Forelimb muscle (tissue), 1 donor: ENCODE results near the gene TMEM145. TPM values are rescaled to one million over a fixed set of nuclear protein-coding genes. Genes with fewer than 3 reads are reported as not detected.
"Not testable (repeated sequence)": the region's sequence is repeated elsewhere in the genome, so short reads cannot be mapped to it uniquely, and the experiment has no call there.

Experiments
- DNase-seq: peaks from one replicate; pipeline ENCODE4 v3.0.0-alpha.2; 2013; ENCODE audit warnings: low read depth
- polyA plus RNA-seq: library from polyadenylated mRNA; unstranded; fragments of 120-200 nt; gene quantifications from one replicate; pipeline ENCODE4 v1.2.1, GENCODE V29; 2013; ENCODE audit not compliant: insufficient read length

Gene TMEM145
- polyA plus RNA-seq, 1 donor, result 0.43 TPM

DNA sequence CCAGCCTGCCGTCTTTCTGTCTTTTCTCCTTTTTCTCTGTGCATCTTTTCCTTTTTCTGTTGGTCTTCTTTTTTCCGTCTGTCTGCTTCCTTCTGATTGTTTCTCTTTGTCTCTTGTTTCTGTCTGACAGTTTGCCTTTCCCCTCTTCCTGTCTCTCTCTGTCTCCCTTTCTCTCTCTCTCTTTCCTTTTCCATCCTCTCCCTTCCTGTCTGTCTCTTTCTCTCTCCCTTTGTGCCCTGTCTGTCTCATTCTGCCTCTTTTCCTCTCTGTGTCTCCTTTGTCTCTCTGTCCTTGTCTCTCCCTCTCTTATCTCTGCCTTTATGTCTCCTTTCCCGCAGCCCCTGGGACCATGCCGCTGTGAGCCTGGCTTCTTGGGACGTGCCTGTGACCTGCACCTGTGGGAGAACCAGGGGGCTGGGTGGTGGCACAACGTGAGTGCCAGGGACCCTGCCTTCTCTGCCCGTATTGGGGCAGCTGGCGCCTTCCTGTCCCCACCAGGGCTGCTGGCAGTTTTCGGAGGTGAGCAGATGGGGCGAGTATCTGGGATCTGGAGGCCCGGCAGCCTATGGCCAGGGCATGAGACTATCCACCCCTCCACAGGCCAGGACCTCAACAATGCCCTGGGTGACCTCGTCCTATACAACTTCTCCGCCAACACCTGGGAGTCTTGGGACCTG lies 21.7 kb downstream of the TMEM145 start:
- no peak for DNase-seq

DNA sequence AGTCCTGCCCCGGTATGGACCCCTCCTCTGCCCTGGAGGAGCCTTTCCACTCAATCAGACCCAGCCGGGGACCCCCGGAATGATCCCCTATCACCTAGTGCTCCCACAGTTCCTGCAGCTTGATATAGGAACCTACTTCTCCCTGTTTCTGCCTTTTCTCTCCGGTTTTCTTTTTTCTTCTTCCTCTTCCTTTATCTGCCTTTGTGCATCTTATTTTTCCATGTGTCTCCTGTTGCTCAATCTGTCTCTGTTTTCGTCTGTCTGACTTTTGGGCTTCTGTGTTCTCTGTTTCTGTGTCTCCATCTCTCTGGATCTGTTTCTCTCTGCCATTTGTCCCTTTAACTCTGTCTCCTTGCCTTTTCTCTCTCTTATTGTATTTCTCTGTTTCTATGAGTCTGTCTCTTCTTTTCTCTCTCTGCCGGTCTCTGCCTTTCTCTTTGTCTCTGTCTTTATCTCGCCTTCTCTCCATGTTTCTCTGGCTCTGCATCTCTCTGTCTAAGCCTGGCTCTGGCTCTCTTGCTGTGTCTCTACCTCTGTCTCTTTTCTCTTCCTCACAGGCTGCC lies 22.3 kb downstream of the TMEM145 start:
- no peak for DNase-seq

DNA sequence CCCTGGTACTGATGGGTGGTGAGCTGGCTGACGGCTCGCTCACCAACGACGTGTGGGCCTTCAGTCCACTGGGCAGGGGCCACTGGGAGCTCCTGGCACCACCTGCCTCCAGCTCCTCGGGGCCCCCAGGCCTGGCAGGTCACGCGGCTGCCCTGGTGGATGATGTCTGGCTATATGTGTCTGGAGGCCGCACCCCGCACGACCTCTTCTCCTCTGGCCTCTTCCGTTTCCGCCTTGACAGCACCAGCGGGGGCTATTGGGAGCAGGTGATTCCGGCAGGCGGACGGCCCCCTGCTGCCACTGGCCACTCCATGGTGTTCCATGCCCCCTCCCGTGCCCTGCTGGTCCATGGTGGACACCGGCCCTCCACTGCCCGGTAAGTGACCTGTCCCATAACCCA lies 22.9 kb downstream of the TMEM145 start:
- DNase-seq, result no peak

DNA sequence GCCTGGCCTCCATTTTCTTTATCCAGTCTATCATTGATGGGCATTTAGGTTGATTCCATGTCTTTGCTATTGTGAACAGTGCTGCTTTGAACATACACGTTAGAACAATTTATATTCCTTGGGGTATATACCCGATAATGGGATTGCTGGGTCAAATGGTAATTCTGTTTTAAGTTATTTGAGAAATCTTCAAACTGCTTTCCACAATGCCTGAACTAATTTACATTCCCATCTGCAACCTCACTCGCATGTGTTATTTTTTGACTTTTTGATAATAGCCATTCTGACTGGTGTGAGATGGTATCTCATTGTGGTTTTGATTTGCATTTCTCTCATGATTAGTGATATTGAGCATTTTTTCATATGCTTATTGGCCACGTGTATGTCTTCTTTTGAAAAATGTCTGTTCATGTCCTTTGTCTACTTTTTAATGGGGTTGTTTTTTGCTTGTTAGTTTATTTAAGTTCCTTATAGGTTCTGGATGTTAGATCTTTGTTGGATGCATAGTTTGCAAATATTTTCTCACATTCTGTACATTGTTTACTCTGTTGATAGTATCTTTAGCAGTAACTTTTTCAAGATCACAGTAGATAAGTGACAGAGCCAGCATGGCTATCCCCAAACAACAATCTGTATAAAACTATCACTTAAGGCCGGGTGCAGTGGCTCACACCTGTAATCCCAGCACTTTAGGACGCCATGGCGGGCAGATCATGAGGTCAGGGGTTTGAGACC lies 26.2 kb downstream of the TMEM145 start:
- DNase-seq, result not testable (repeated sequence)

DNA sequence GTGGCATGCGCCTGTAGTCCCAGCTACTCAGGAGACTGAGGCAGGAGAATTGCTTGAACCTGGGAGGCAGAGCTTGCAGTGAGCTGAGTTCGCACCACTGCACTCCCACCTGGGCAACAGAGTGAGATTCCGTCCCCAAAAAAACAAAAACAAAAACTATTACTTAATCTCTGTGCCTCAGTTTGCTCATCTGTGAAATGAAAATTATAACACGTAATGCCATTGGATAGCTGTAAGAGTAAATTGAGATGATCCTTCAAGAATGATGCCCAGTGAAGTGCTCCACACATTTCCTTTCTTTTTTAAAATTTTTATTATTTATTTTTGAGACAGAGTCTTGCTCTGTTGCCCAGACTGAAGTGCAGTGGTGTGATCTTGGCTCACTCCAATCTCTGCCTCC lies 26.8 kb downstream of the TMEM145 start:
- DNase-seq, result not testable (repeated sequence)

- DNase-seq, result no peak
These were observed 30.4 kb downstream of the TMEM145 start for GRCh38 chr19:42343344-42344110.

DNA sequence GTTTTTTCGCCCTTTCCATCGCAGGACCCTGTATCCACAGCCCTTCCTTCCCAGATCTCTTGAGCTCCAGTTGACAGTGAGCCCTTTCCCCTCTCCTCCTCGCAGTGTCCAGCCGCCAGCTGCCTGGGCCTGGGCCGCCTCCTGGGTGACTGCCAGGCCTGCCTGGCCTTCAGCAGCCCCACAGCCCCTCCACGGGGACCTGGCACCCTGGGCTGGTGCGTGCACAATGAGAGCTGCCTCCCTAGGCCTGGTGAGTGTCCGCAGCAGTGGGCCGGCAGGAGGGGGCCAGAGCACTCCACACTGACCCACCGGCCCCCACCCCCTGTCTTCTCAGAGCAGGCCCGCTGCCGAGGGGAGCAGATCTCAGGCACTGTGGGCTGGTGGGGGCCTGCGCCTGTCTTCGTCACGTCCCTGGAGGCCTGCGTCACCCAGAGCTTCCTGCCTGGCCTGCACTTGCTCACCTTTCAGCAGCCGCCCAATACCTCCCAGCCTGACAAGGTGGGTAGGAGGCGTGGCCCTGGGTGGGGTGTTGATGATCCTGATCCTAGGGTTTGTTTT lies 31.3 kb downstream of the TMEM145 start:
- DNase-seq, result no peak

- no peak for DNase-seq
These were observed 32.2 kb downstream of the TMEM145 start for GRCh38 chr19:42345191-42345812.

- DNase-seq, result no peak
These were observed 35.1 kb downstream of the TMEM145 start for GRCh38 chr19:42348211-42348610.

DNA sequence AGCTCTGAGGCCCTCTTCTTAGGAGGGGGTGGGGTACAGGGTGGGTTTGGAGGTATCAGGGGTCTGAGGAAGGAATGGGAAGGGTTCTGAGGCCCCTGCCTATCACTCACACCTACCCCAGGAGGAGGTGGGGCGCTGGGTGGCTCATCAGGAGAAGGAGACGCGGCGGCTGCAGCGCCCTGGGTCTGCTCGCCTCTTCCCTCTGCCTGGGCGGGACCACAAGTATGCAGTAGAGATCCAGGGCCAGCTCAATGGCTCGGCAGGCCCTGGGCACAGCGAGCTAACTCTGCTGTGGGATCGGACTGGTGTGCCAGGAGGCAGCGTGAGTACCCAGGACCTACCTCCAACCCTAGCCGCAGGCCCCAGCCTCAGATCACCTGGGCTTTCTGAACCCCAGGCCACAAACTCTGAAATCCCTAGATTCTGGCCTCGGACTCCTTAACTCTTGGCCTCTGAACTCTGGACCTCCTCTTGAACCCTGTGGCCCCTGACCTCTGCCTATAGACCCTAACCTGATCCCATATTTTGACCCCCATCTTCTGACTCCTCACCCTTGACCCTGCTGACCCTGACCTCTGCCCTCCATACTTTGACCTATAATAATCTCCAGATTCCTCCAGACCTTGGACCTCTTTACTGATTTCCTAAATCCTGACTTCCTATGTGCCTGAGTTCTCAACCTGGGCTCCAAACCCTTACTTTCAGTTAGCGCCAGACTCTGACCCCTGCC lies 36.4 kb downstream of the TMEM145 start:
- no peak for DNase-seq

GRCh38 chr19:42350417-42350816 lies 37.3 kb downstream of the TMEM145 start:
- DNase-seq, result no peak

GRCh38 chr19:42351079-42351735 lies 38.1 kb downstream of the TMEM145 start:
- DNase-seq, result no peak

GRCh38 chr19:42352301-42353259 lies 39.5 kb downstream of the TMEM145 start:
- DNase-seq, result no peak

DNA sequence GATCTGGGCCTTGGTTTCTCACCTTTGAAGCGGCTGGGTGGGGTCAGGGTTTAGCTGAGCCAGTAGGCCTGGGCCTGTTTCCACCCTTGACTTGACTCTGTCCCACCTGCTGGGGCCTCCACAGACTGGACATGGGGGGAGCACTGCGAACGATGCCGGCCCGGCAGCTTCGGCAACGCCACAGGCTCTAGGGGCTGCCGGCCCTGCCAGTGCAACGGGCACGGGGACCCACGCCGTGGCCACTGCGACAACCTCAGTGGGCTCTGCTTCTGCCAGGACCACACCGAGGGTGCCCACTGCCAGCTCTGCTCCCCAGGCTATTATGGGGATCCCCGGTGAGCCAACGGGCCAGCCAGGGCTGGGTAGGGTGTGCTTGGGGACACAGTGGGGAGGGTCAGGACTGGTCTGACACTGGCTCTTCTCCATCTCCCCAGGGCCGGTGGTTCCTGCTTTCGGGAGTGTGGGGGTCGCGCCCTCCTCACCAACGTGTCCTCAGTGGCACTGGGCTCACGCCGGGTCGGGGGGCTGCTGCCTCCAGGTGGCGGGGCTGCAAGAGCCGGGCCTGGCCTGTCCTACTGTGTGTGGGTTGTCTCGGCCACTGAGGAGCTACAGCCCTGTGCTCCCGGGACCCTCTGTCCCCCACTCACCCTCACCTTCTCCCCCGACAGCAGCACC lies 40.4 kb downstream of the TMEM145 start:
- no peak for DNase-seq

- DNase-seq, result no peak
These were observed 42.8 kb downstream of the TMEM145 start for GRCh38 chr19:42355896-42356295.

GRCh38 chr19:42356686-42357085 lies 43.6 kb downstream of the TMEM145 start:
- DNase-seq, result no peak

DNA sequence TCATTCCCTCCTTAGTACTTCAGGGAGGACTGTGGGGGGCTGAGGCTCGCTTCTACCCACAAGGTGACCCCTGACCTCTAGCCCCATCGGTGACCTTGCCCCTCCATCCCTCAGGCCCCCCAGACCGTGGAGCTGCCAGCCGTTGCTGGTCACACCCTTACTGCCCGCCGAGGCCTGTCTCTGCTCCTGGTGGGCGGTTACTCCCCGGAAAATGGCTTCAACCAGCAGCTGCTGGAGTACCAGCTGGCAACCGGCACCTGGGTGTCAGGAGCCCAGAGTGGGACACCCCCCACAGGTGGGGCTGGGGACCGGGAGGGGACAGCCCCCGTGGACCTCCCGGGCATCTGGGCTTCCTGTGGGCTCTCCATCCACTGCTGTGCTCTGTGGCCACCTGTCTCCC lies 44.2 kb downstream of the TMEM145 start:
- DNase-seq, result no peak

DNA sequence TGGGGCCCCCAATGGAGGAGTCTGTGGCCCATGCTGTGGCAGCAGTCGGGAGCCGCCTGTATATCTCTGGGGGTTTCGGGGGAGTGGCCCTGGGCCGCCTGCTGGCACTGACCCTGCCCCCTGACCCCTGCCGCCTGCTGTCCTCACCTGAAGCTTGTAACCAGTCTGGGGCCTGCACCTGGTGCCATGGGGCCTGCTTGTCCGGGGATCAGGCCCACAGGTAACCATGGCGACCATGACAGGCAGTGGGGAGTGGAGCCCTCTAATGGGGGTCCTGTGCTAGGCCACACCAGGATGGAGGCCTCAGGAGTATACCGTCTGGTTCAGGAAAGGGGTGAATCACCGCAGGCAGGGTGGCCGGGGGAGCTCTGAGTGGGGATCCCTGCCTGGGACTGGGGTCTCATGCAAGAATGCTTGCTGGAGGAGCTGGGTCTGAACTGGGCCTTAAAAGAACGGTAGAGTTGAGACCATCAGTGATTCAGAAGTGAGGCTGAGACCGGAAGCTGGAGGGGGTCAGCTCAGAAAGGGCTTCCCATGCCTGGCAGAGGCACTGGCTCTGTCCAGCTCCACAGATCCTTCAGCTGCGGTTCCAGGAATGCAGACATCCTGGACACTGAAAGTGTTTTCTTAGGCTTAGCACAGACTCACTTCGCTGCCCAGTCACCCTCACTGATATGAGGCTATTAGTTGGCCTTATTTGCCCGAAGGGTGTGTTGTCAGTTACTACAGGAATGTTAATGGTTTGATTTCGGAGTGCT lies 47.9 kb downstream of the TMEM145 start:
- DNase-seq, result no peak
